NCI-H748 treated with DMSO at 0.1 percent for 48 hours (cell line): Measurements from ENCODE around the gene BSX.

ENCODE experiments used
- DNase-seq: peaks from one replicate; lab custom pipeline; 2025; lab: John Stamatoyannopoulos, UW

Gene BSX

GRCh38 chr11:122954455-122954854, 27.2 kb downstream of the BSX start:
- DNase-seq: no peak

- DNase-seq: no peak
Measured at GRCh38 chr11:122951211-122951610, 30.4 kb downstream of the BSX start.

DNA sequence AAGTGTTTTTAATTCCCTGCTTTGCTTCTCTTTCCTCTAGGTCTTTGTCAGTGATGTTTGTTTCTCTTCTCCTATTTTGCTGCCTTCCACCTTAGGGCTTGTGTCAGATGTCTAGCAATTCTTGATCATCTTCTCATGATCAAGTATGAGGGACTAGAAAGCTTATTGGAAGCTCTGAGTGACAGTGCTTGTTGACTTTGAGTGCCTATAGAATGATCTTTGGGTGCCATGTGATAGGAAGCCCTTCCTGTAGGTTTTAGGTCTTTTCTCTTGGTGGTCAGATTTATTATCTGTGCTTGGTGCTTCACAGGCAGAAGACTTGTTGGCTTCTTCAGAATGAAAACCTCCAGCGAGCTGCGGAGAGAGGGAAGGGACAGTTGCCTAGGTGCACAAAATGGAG, 43.1 kb downstream of the BSX start:
- no peak for DNase-seq

- no peak for DNase-seq
Measured at GRCh38 chr11:122937983-122938382, 43.7 kb downstream of the BSX start.

GRCh38 chr11:122933416-122933815, 48.2 kb downstream of the BSX start:
- DNase-seq: no peak

- no peak for DNase-seq
Measured at GRCh38 chr11:122931510-122931909, 50.1 kb downstream of the BSX start.
